Osteoblast (primary cell): ENCODE results near the gene SPCS3. TPM values are rescaled to one million over a fixed set of nuclear protein-coding genes. Genes with fewer than 3 reads are reported as not detected.

ENCODE experiments used
- DNase-seq: peaks from one replicate; pipeline ENCODE4 v3.0.0; 2011; ENCODE audit warnings: low spot score, mixed read lengths; ENCODE audit not compliant: insufficient read length; ENCODE audit errors: missing footprints
- H2AFZ ChIP-seq: 2 replicates; pipeline ENCODE4 v1.6.0; 2011; ENCODE audit warnings: mild to moderate bottlenecking, low read length
- H3K27ac ChIP-seq: 2 replicates; pipeline ENCODE4 v1.5.1; 2011; ENCODE audit warnings: mild to moderate bottlenecking, low read depth, low read length, moderate library complexity
- H3K27me3 ChIP-seq: 2 replicates; pipeline ENCODE4 v1.6.0; 2012; ENCODE audit warnings: mild to moderate bottlenecking, control low read depth, inconsistent platforms, low read length, moderate library complexity; ENCODE audit not compliant: insufficient read depth
- H3K36me3 ChIP-seq: 2 replicates; pipeline ENCODE4 v1.5.1; 2011; ENCODE audit warnings: mild to moderate bottlenecking, low read length, control low read depth, moderate library complexity; ENCODE audit not compliant: insufficient read depth
- H3K4me1 ChIP-seq: 2 replicates; pipeline ENCODE4 v1.5.1; 2011; ENCODE audit warnings: mild to moderate bottlenecking, low read length, control low read depth, moderate library complexity; ENCODE audit not compliant: insufficient read depth
- H3K4me2 ChIP-seq: 2 replicates; pipeline ENCODE4 v1.6.0; 2011; ENCODE audit warnings: mild to moderate bottlenecking, low read length; ENCODE audit not compliant: insufficient read depth
- H3K4me3 ChIP-seq: fragments of 200-600 bp; sonication (generic); 3 replicates; pipeline ENCODE4 v1.5.1; 2012; ENCODE audit warnings: mild to moderate bottlenecking, low read length, inconsistent platforms; ENCODE audit not compliant: insufficient read depth
- H3K79me2 ChIP-seq: 2 replicates; pipeline ENCODE4 v1.6.0; 2012; ENCODE audit warnings: mild to moderate bottlenecking, low read length, control low read depth, inconsistent platforms; ENCODE audit not compliant: insufficient read depth
- H3K9me3 ChIP-seq: 2 replicates; pipeline ENCODE4 v1.5.1; 2011; ENCODE audit warnings: low read depth, low read length, control low read depth
- H4K20me1 ChIP-seq: 2 replicates; pipeline ENCODE4 v1.6.0; 2012; ENCODE audit warnings: mild to moderate bottlenecking, low read length, control low read depth; ENCODE audit not compliant: insufficient read depth
- total RNA-seq: library from RNA; depleted of rRNA; stranded (reverse); fragments of >200 nt; gene quantifications from 2 replicates; pipeline ENCODE4 v1.2.3, GENCODE V29; 2012
- TF ChIP-seq, protein P1 (sequence below): IDR thresholded peaks from 2 replicates; pipeline ENCODE4 v1.5.1; 2011; ENCODE audit warnings: mild to moderate bottlenecking, low read depth, low read length, moderate library complexity; ENCODE audit errors: extremely low read depth

SPCS3 gene
- total RNA-seq, 1 donor: 115 TPM

- no peak for DNase-seq
- H3K4me3 ChIP-seq: no peak overlapping the region
- TF ChIP-seq, protein P1, sequence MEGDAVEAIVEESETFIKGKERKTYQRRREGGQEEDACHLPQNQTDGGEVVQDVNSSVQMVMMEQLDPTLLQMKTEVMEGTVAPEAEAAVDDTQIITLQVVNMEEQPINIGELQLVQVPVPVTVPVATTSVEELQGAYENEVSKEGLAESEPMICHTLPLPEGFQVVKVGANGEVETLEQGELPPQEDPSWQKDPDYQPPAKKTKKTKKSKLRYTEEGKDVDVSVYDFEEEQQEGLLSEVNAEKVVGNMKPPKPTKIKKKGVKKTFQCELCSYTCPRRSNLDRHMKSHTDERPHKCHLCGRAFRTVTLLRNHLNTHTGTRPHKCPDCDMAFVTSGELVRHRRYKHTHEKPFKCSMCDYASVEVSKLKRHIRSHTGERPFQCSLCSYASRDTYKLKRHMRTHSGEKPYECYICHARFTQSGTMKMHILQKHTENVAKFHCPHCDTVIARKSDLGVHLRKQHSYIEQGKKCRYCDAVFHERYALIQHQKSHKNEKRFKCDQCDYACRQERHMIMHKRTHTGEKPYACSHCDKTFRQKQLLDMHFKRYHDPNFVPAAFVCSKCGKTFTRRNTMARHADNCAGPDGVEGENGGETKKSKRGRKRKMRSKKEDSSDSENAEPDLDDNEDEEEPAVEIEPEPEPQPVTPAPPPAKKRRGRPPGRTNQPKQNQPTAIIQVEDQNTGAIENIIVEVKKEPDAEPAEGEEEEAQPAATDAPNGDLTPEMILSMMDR: no peak
Observed at GRCh38 chr4:176309046-176309445, 10.7 kb upstream of the SPCS3 start.

DNA sequence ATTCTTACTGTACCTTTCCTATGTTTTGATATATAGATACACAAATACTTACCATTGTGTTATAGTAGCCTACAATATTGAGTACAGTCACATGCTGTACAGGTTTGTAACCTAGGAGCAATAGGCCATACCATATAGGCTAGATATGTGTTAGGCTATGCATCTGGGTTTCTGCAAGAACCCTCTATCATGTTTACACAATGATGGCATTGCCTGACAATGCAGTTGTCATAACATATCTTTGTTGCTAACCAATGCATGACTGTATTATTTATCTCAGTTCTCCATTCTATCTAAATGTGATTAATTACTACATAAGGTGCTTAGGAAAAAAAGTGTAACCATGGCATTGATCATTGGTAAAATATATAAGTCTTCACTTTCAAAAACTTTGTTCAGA, 10.0 kb upstream of the SPCS3 start:
- Histone ChIP-seq H3K4me1 (no peaks in the 10 kb centered on the region), H4K20me1 (no peaks in the 10 kb centered on the region), H3K9me3 (no peaks in the 10 kb centered on the region), H3K4me3 (no peak overlapping the region), H2AFZ (no peak overlapping the region), H3K27me3 (no peaks in the 10 kb centered on the region), H3K27ac (no peak overlapping the region), H3K4me2 (no peak overlapping the region), H3K36me3 (no peaks in the 10 kb centered on the region), H3K79me2 (no peaks in the 10 kb centered on the region)
- DNase-seq: peak; percentile 64
- TF ChIP-seq, protein P1: no peak

More at GRCh38 chr4:176309046-176309445, 10.7 kb upstream of the SPCS3 start:
- H3K79me2 ChIP-seq: no peaks in the 10 kb centered on the region
- H4K20me1 ChIP-seq: no peaks in the 10 kb centered on the region
- no peak overlapping the region for H3K4me2 ChIP-seq
- H3K27ac ChIP-seq: no peak overlapping the region
- H3K4me1 ChIP-seq: no peaks in the 10 kb centered on the region
- H2AFZ ChIP-seq: no peak overlapping the region
- H3K27me3 ChIP-seq: no peaks in the 10 kb centered on the region
- H3K9me3 ChIP-seq: no peaks in the 10 kb centered on the region
- no peaks in the 10 kb centered on the region for H3K36me3 ChIP-seq

GRCh38 chr4:176313596-176314336, 6.0 kb upstream of the SPCS3 start:
- H3K79me2 ChIP-seq: no peaks in the 10 kb centered on the region
- H3K27me3 ChIP-seq: no peaks in the 10 kb centered on the region
- H3K4me2 ChIP-seq: no peak overlapping the region
- H3K4me1 ChIP-seq: no peaks in the 10 kb centered on the region
- no peak for DNase-seq
- TF ChIP-seq, protein P1: no peak
- H3K9me3 ChIP-seq: no peaks in the 10 kb centered on the region
- H2AFZ ChIP-seq: no peak overlapping the region
- H3K36me3 ChIP-seq: no peaks in the 10 kb centered on the region
- H4K20me1 ChIP-seq: no peaks in the 10 kb centered on the region
- H3K4me3 ChIP-seq: no peak overlapping the region
- no peak overlapping the region for H3K27ac ChIP-seq

- no peaks in the 10 kb centered on the region for H4K20me1 ChIP-seq
- peaks cover 16% of the 10 kb centered on the region for H3K4me1 ChIP-seq
- no peaks in the 10 kb centered on the region for H3K9me3 ChIP-seq
- peak overlapping the region; percentile 93 for H3K27ac ChIP-seq
- H2AFZ ChIP-seq: peak overlapping the region; percentile 95
- peak overlapping the region; percentile 86 for H3K4me2 ChIP-seq
- peak overlapping the region; percentile 91 for H3K4me3 ChIP-seq
- no peaks in the 10 kb centered on the region for H3K27me3 ChIP-seq
- TF ChIP-seq, protein P1: no peak
- peak; percentile 87 for DNase-seq
- H3K36me3 ChIP-seq: peaks cover 2% of the 10 kb centered on the region
- peaks cover 44% of the 10 kb centered on the region for H3K79me2 ChIP-seq
Observed at GRCh38 chr4:176319151-176319703, 539 bp upstream of the SPCS3 start.
